ENCODE measurements around the gene SMU1. TPM values are rescaled to one million over a fixed set of nuclear protein-coding genes. Genes with fewer than 3 reads are reported as not detected.

Gene SMU1
- total RNA-seq: 25.5 TPM

GRCh38 chr9:33076046-33077004, at the start of gene SMU1:
SMU1 (minus strand) TSS chr9:33076674; CDS start chr9:33076608, 66 bp downstream.
- peak within 1 kb of the TSS; percentile 85 for H3K4me3 ChIP-seq (ENCODE audit: low read length)
- peaks cover 39% of the 10 kb centered on the region for H3K4me1 ChIP-seq (ENCODE audit: insufficient read depth, low read length)
- H3K27me3 ChIP-seq (ENCODE audit: insufficient read depth, low read length): no peaks in the 10 kb centered on the region
- H3K9me3 ChIP-seq (ENCODE audit: low read depth, low read length): no peaks in the 10 kb centered on the region

GRCh38 chr9:33125461-33125860, 49.0 kb upstream of the SMU1 start:
- Histone ChIP-seq H3K4me1 (ENCODE audit: insufficient read depth, low read length) (peaks cover 53% of the 10 kb centered on the region), H3K4me3 (ENCODE audit: low read length) (no peak overlapping the region), H3K27me3 (ENCODE audit: insufficient read depth, low read length) (no peaks in the 10 kb centered on the region), H3K9me3 (ENCODE audit: low read depth, low read length) (no peaks in the 10 kb centered on the region)

- no peaks in the 10 kb centered on the region for H3K27me3 ChIP-seq (ENCODE audit: insufficient read depth, low read length)
- H3K4me3 ChIP-seq (ENCODE audit: low read length): no peak overlapping the region
- peaks cover 47% of the 10 kb centered on the region for H3K4me1 ChIP-seq (ENCODE audit: insufficient read depth, low read length)
- no peaks in the 10 kb centered on the region for H3K9me3 ChIP-seq (ENCODE audit: low read depth, low read length)
These were observed 48.4 kb upstream of the SMU1 start for GRCh38 chr9:33124751-33125381.

DNA sequence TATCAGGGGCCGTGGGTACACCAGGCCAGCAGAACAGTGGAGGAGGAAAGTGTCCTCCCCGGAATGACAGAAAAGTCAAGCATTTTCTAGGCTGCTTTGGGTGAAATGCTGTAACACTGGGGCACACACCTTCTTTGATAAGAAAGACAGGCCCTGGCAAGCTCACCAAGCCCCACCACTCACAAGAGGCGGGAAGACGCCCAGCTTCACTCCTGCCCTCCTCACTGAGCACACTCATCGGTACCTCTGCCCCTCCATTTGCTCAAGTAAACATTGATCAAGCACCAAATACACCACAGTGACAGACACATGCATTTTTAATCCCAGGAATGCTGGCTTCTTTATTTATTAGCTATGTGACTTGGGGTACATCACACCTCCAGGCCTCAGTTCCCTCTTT, 47.6 kb upstream of the SMU1 start:
- peaks cover 39% of the 10 kb centered on the region for H3K4me1 ChIP-seq (ENCODE audit: insufficient read depth, low read length)
- no peak overlapping the region for H3K4me3 ChIP-seq (ENCODE audit: low read length)
- no peaks in the 10 kb centered on the region for H3K9me3 ChIP-seq (ENCODE audit: low read depth, low read length)
- no peaks in the 10 kb centered on the region for H3K27me3 ChIP-seq (ENCODE audit: insufficient read depth, low read length)

DNA sequence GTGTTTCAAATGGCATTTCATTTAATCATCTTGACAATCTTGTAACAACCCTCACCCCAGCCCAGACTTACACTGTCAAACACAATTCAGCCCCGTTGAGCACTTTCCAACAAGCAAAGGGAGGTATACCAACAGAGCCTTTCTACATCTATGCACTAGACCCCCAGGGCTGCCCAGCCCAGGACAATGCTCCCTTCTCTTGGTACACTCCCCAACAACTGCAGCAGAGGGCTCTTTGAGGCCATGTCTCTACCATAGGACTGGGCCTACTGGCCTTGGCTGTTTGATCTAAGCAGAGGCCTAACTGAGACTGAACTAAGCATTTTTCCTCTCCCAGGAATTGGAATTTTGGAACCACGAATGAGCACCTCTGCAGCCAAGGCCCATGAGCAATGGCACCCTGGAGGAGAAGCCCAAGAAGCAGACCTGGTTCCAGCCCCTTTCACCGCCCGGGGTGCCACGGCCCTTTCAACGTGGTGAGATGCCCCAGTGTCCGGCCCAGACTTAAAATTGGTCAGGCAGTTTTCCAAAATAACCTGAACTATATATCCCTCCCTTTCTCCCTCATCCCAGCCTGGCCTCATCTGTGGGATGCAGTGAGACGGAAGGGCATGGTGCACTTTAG, 47.0 kb upstream of the SMU1 start:
- peaks cover 38% of the 10 kb centered on the region for H3K4me1 ChIP-seq (ENCODE audit: insufficient read depth, low read length)
- no peak overlapping the region for H3K4me3 ChIP-seq (ENCODE audit: low read length)
- no peaks in the 10 kb centered on the region for H3K27me3 ChIP-seq (ENCODE audit: insufficient read depth, low read length)
- no peaks in the 10 kb centered on the region for H3K9me3 ChIP-seq (ENCODE audit: low read depth, low read length)

GRCh38 chr9:33120620-33121019, 44.1 kb upstream of the SMU1 start:
- no peak overlapping the region for H3K4me3 ChIP-seq (ENCODE audit: low read length)
- peaks cover 46% of the 10 kb centered on the region for H3K4me1 ChIP-seq (ENCODE audit: insufficient read depth, low read length)
- no peaks in the 10 kb centered on the region for H3K9me3 ChIP-seq (ENCODE audit: low read depth, low read length)
- H3K27me3 ChIP-seq (ENCODE audit: insufficient read depth, low read length): no peaks in the 10 kb centered on the region

DNA sequence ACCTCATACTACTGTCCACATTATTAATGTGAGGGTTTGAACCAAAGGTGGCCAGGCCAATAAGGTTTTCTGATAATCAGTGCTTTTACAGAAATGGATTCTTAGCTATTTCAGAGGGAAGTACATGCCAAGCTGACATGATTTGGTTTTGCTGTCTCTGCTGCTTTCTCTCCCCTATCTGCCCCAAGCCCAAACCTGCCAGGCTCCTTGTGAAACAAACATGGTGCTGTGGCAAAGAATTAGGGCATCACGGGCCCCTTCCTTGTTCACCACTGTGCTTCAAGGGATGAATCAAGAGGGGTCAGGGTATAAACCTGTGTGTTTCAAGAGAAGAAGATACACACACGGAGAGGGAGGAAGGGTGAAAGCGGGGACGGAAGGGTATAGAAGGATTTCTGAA, 41.3 kb upstream of the SMU1 start:
- Histone ChIP-seq H3K9me3 (ENCODE audit: low read depth, low read length) (no peaks in the 10 kb centered on the region), H3K27me3 (ENCODE audit: insufficient read depth, low read length) (no peaks in the 10 kb centered on the region), H3K4me1 (ENCODE audit: insufficient read depth, low read length) (peaks cover 23% of the 10 kb centered on the region), H3K4me3 (ENCODE audit: low read length) (no peak overlapping the region)

- peaks cover 23% of the 10 kb centered on the region for H3K4me1 ChIP-seq (ENCODE audit: insufficient read depth, low read length)
- H3K4me3 ChIP-seq (ENCODE audit: low read length): no peak overlapping the region
- H3K9me3 ChIP-seq (ENCODE audit: low read depth, low read length): no peaks in the 10 kb centered on the region
- H3K27me3 ChIP-seq (ENCODE audit: insufficient read depth, low read length): no peaks in the 10 kb centered on the region
These were observed 40.8 kb upstream of the SMU1 start for GRCh38 chr9:33117306-33117705.

- no peaks in the 10 kb centered on the region for H3K9me3 ChIP-seq (ENCODE audit: low read depth, low read length)
- peaks cover 23% of the 10 kb centered on the region for H3K4me1 ChIP-seq (ENCODE audit: insufficient read depth, low read length)
- H3K4me3 ChIP-seq (ENCODE audit: low read length): no peak overlapping the region
- H3K27me3 ChIP-seq (ENCODE audit: insufficient read depth, low read length): no peaks in the 10 kb centered on the region
These were observed 40.4 kb upstream of the SMU1 start for GRCh38 chr9:33116860-33117259.

GRCh38 chr9:33114746-33115145, 38.3 kb upstream of the SMU1 start:
- no peaks in the 10 kb centered on the region for H3K9me3 ChIP-seq (ENCODE audit: low read depth, low read length)
- H3K4me3 ChIP-seq (ENCODE audit: low read length): no peak overlapping the region
- H3K4me1 ChIP-seq (ENCODE audit: insufficient read depth, low read length): peaks cover 20% of the 10 kb centered on the region
- no peaks in the 10 kb centered on the region for H3K27me3 ChIP-seq (ENCODE audit: insufficient read depth, low read length)

DNA sequence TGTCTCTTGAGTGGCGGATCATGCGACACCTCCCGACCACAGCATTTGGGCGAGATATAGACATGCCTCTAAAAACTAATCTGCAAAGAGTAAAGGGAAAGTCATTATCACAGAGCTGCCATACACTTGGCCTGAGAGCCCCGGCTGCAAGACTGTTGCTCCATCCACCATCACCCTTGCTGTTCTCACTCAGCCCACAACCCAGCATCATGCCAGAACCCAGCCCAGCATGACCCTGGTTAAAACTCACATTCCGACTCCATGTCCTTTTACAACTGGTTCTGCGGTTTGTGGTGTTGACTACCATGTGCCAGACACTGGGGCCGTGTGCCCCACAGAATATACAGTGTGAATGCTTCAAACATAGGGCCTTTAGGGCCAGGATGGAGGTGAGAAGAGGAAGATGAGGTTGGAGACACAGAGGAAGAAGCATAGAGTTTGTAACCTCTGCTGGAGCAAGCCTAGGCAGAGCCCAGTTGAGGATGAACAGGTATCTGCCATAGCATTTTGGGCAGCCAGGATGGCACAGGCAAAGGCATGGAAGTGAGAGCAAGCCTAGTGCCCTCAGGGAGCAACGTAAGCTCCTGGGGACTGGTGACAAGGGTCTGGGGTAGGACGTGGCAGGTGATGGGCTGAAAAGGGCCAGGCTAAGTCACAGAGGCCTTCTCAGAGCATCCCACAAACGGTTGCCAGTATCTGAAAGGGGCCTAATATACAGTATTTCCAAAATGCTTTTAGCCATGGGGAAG, 37.5 kb upstream of the SMU1 start:
- Histone ChIP-seq H3K9me3 (ENCODE audit: low read depth, low read length) (no peaks in the 10 kb centered on the region), H3K4me1 (ENCODE audit: insufficient read depth, low read length) (peaks cover 20% of the 10 kb centered on the region), H3K27me3 (ENCODE audit: insufficient read depth, low read length) (no peaks in the 10 kb centered on the region), H3K4me3 (ENCODE audit: low read length) (no peak overlapping the region)

GRCh38 chr9:33112094-33112493, 35.6 kb upstream of the SMU1 start:
- Histone ChIP-seq H3K4me3 (ENCODE audit: low read length) (no peak overlapping the region), H3K4me1 (ENCODE audit: insufficient read depth, low read length) (peaks cover 6% of the 10 kb centered on the region), H3K27me3 (ENCODE audit: insufficient read depth, low read length) (no peaks in the 10 kb centered on the region), H3K9me3 (ENCODE audit: low read depth, low read length) (no peaks in the 10 kb centered on the region)

DNA sequence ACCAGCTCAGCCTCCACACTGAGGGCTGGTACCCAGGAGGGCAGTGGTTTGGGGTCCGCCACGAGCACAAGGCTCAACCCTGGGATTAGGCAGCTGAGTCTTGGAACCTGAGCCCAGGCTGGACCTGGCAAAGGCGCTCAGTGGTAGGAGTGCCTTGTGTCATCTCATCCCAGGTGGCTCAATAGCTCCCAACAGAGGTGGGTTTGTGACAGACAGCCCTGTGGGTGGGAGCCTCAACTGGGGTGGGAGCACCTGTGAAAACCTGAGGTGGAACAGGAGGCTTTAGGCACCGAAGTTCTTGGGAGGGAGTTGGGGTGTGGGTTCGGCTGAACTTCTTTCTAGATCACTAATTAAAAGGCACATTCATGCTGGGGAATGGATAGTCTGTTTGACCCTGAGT, 35.2 kb upstream of the SMU1 start:
- Histone ChIP-seq H3K4me3 (ENCODE audit: low read length) (no peak overlapping the region), H3K4me1 (ENCODE audit: insufficient read depth, low read length) (peaks cover under 1% of the 10 kb centered on the region), H3K27me3 (ENCODE audit: insufficient read depth, low read length) (no peaks in the 10 kb centered on the region), H3K9me3 (ENCODE audit: low read depth, low read length) (no peaks in the 10 kb centered on the region)

DNA sequence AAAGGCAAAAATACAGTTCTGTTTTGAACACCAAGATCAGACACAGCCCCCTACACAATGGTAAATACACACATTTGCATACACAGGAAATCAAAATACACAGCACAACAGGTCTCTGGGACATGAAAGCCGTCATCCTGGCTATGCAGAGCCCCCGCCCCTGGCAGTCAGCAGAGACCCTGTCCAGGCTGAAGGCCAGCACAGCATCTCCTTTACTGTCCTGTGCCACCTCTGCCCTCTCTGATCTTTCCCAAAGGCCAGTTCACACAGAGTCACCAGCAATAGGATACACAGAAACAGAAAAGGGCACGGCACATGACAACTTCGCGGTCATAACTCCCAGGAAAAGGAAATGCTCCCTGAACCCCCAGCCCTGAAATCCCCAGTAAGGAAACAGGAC, 34.2 kb upstream of the SMU1 start:
- Histone ChIP-seq H3K9me3 (ENCODE audit: low read depth, low read length) (no peaks in the 10 kb centered on the region), H3K27me3 (ENCODE audit: insufficient read depth, low read length) (no peaks in the 10 kb centered on the region), H3K4me3 (ENCODE audit: low read length) (no peak overlapping the region), H3K4me1 (ENCODE audit: insufficient read depth, low read length) (no peaks in the 10 kb centered on the region)

Measured in mononuclear cell (primary cell).